Endothelial cell of umbilical vein (primary cell): ENCODE data around the gene ZNF619. TPM values are rescaled to one million over a fixed set of nuclear protein-coding genes. Genes with fewer than 3 reads are reported as not detected.

Experiments used
- BruUV-seq: library from RNA; stranded (reverse); fragments of 400-500 nt; replicated peaks from 2 replicates; lab custom pipeline; 2021; lab: Mats Ljungman, UMichigan
- CTCF ChIA-PET: fragments of 300-600, 350-600 bp; sonication (Branson Sonifier 250); formaldehyde crosslinking; loops from one replicate; lab custom pipeline; 2021; ENCODE audit warnings: antibody characterized with exemption, inconsistent platforms; lab: Charles Lee
- POLR2A ChIA-PET: fragments of 300-600, 350-600 bp; sonication (Branson Sonifier 250); formaldehyde crosslinking; loops from one replicate; lab custom pipeline; 2021; ENCODE audit warnings: antibody characterized with exemption, inconsistent platforms; lab: Charles Lee
- DNase-seq: peaks from one replicate; pipeline ENCODE4 v3.0.0-alpha.2; 2011; ENCODE audit warnings: low read depth, low spot score
- FAIRE-seq: peaks from 2 replicates; lab custom pipeline; 2011; peaks lifted over from hg19 to GRCh38; lab: Jason Lieb, UNC
- H2AFZ ChIP-seq: 2 replicates; pipeline ENCODE4 v1.6.0; 2012; ENCODE audit warnings: low read depth, low read length, control low read depth, inconsistent platforms
- H3K27ac ChIP-seq: 2 replicates; pipeline ENCODE4 v1.5.1; 2011; ENCODE audit warnings: low read depth, mild to moderate bottlenecking, control low read depth, low read length, moderate library complexity; ENCODE audit not compliant: insufficient read depth
- H3K27me3 ChIP-seq, 2 experiments: 2 replicates each; pipeline versions ENCODE4 v1.6.0 to v1.6.1; 2011; ENCODE audit warnings: low read length in 2 of 2, mixed read lengths in 1 of 2; ENCODE audit not compliant: control insufficient read depth in 2 of 2, insufficient read depth in 2 of 2
- H3K36me3 ChIP-seq, 2 experiments: 2 replicates in 1 of 2; 3 replicates in 1 of 2; pipeline ENCODE4 v1.5.1; 2011; ENCODE audit warnings: low read length in 2 of 2, mild to moderate bottlenecking in 1 of 2, moderate library complexity in 1 of 2; ENCODE audit not compliant: control insufficient read depth in 2 of 2, insufficient read depth in 2 of 2; ENCODE audit errors: extremely low read depth in 1 of 2
- H3K4me1 ChIP-seq: 3 replicates; pipeline ENCODE4 v1.5.1; 2011; ENCODE audit warnings: mild to moderate bottlenecking, low read length; ENCODE audit not compliant: control insufficient read depth, insufficient read depth; ENCODE audit errors: extremely low read depth
- H3K4me2 ChIP-seq: 2 replicates; pipeline ENCODE4 v1.6.1; 2011; ENCODE audit warnings: low read length, control low read depth, mixed read lengths; ENCODE audit not compliant: insufficient read depth
- H3K4me3 ChIP-seq, 3 experiments: fragments of 200-600 bp in 1 of 3; sonication (generic), shearing (Covaris generic) in 1 of 3; replicated peaks in 1 of 3; 2 replicates each; pipeline ENCODE4 v1.5.1; 2011 to 2016; ENCODE audit warnings: control low read depth in 3 of 3, low read length in 3 of 3, mild to moderate bottlenecking in 2 of 3, inconsistent platforms in 1 of 3, low read depth in 1 of 3, moderate library complexity in 1 of 3; ENCODE audit not compliant: insufficient read depth in 1 of 3
- H3K79me2 ChIP-seq: 2 replicates; pipeline ENCODE4 v1.6.0; 2012; ENCODE audit warnings: low read length, inconsistent platforms; ENCODE audit not compliant: control insufficient read depth, insufficient read depth
- H3K9ac ChIP-seq: replicated peaks from 2 replicates; pipeline ENCODE3; 2011; ENCODE audit warnings: low read length, control low read depth; ENCODE audit not compliant: insufficient read depth; ENCODE audit errors: extremely low read depth
- H3K9me1 ChIP-seq: replicated peaks from 3 replicates; pipeline ENCODE4 v1.6.0; 2011; ENCODE audit warnings: mild to moderate bottlenecking, low read length; ENCODE audit not compliant: control insufficient read depth, insufficient read depth; ENCODE audit errors: extremely low read depth
- H3K9me3 ChIP-seq: replicated peaks from 2 replicates; pipeline ENCODE4 v1.5.1; 2012; ENCODE audit warnings: low read length, inconsistent platforms; ENCODE audit not compliant: control insufficient read depth, insufficient read depth
- H4K20me1 ChIP-seq: replicated peaks from 2 replicates; pipeline ENCODE3; 2011; ENCODE audit warnings: mild to moderate bottlenecking, low read length; ENCODE audit not compliant: control insufficient read depth, insufficient read depth; ENCODE audit errors: extremely low read depth
- EZH2 ChIP-seq: IDR thresholded peaks from 2 replicates; pipeline ENCODE4 v1.6.1; 2012; ENCODE audit warnings: borderline replicate concordance, low read depth, mild to moderate bottlenecking, moderate library complexity, low read length, inconsistent platforms; ENCODE audit not compliant: severe bottlenecking
- FOS ChIP-seq: IDR thresholded peaks from 2 replicates; pipeline ENCODE4 v1.6.1; 2011; ENCODE audit warnings: mild to moderate bottlenecking, low read length, moderate library complexity, borderline replicate concordance; ENCODE audit not compliant: insufficient read depth
- GATA2 ChIP-seq: IDR thresholded peaks from 2 replicates; pipeline ENCODE4 v1.7.0; 2011; ENCODE audit warnings: low read depth, mild to moderate bottlenecking, moderate library complexity, mixed read lengths, low read length; ENCODE audit not compliant: insufficient read length, insufficient read depth
- JUN ChIP-seq: IDR thresholded peaks from 2 replicates; pipeline ENCODE4 v1.6.1; 2011; ENCODE audit warnings: borderline replicate concordance, low read depth; ENCODE audit not compliant: insufficient read length, insufficient read depth
- MYC ChIP-seq: IDR thresholded peaks from one replicate; pipeline ENCODE4 v1.6.1; 2011; ENCODE audit warnings: mild to moderate bottlenecking, low read depth, low read length
- POLR2A ChIP-seq: IDR thresholded peaks from 2 replicates; pipeline ENCODE4 v1.6.1; 2012; ENCODE audit warnings: low read depth, mild to moderate bottlenecking, control low read depth, low read length
- POLR2AphosphoS5 ChIP-seq: IDR thresholded peaks from 2 replicates; pipeline ENCODE4 v1.6.1; 2012; ENCODE audit warnings: low read depth, mild to moderate bottlenecking, control low read depth, low read length, moderate library complexity; ENCODE audit not compliant: insufficient read depth
- dilution Hi-C: fragments of 300-500 bp; cut with MboI; formaldehyde crosslinking; loops from one replicate; pipeline ENCODE4 v1.15.0; 2019; ENCODE audit warnings: low sequenced_read_pairs; ENCODE audit not compliant: extremely low pct_ligation_motif_present
- intact Hi-C: fragments of 100-400 bp; cut with micrococcal nuclease; formaldehyde crosslinking; loops from one replicate; pipeline ENCODE4 v1.10.0; 2022
- polyA plus RNA-seq, 4 experiments: library from polyadenylated mRNA; depleted of rRNA in 3 of 4; stranded (reverse) in 3 of 4; unstranded in 1 of 4; fragments of >200 nt; gene quantifications; 2 replicates each; pipeline versions ENCODE4 v1.2.1 to v1.2.3, GENCODE V29; 2011 to 2012; ENCODE audit warnings: missing spikeins in 1 of 4
- total RNA-seq: library from RNA; stranded (reverse); gene quantifications from 2 replicates; pipeline ENCODE4 v1.2.3, GENCODE V29; 2021
- TF ChIP-seq, protein P1 (sequence below): IDR thresholded peaks from 2 replicates; pipeline ENCODE4 v1.6.1; 2011; ENCODE audit not compliant: insufficient read depth, insufficient read length
- TF ChIP-seq, protein P2 (sequence below), 2 donors: IDR thresholded peaks; 1 replicate in 1 of 2; 2 replicates in 1 of 2; pipeline ENCODE4 v1.5.1; 2011; ENCODE audit warnings: low read length in 2 of 2, mild to moderate bottlenecking in 2 of 2, moderate library complexity in 2 of 2, control low read depth in 1 of 2, inconsistent platforms in 1 of 2, low read depth in 1 of 2; ENCODE audit not compliant: insufficient read depth in 1 of 2; ENCODE audit errors: extremely low read depth in 1 of 2

Gene ZNF619
- total and polyA plus RNA-seq, 2 donors (not counting 3 experiments of a cell fraction or from before 2014, with no cell fraction given), result 2.3 to 7.2 TPM

DNA sequence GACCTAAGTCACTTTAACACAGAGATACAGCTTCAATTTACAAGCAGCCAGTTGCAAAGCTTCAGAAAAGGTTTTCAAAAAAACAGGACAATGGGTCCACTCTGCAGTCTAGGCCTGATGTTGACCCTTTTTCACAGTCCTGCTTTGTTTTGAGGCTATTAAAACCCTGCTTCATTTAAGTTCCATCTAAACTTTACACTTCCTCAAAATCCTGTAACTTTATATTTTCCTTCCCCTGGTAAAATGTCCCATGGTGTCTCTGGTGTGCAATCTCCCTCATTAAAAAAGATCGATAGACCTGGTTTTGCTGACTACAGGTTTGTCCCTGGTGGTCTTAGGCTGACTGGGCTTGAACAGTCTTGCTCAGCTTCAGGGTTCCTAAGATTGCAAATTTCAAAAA is 24.9 kb upstream of the ZNF619 start:
- Histone ChIP-seq H3K27ac (no peak overlapping the region), H2AFZ (no peak overlapping the region), H3K36me3 (no peaks in the 10 kb centered on the region), H3K27me3 (no peaks in the 10 kb centered on the region), H3K9me3 (no peaks in the 10 kb centered on the region), H3K9me1 (no peaks in the 10 kb centered on the region), H3K4me2 (peak overlapping the region; percentile 54), H3K79me2 (no peaks in the 10 kb centered on the region), H4K20me1 (no peaks in the 10 kb centered on the region), H3K4me3 (no peak overlapping the region), H3K9ac (no peak overlapping the region), H3K4me1 (peaks cover 5% of the 10 kb centered on the region)
- no peak for TF ChIP-seq GATA2
- no peak for TF ChIP-seq POLR2AphosphoS5
- no peak for TF ChIP-seq EZH2
- no peak for TF ChIP-seq JUN
- TF ChIP-seq, protein P1, sequence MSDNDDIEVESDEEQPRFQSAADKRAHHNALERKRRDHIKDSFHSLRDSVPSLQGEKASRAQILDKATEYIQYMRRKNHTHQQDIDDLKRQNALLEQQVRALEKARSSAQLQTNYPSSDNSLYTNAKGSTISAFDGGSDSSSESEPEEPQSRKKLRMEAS, result no peak
- no peak for TF ChIP-seq POLR2A
- TF ChIP-seq, protein P2, sequence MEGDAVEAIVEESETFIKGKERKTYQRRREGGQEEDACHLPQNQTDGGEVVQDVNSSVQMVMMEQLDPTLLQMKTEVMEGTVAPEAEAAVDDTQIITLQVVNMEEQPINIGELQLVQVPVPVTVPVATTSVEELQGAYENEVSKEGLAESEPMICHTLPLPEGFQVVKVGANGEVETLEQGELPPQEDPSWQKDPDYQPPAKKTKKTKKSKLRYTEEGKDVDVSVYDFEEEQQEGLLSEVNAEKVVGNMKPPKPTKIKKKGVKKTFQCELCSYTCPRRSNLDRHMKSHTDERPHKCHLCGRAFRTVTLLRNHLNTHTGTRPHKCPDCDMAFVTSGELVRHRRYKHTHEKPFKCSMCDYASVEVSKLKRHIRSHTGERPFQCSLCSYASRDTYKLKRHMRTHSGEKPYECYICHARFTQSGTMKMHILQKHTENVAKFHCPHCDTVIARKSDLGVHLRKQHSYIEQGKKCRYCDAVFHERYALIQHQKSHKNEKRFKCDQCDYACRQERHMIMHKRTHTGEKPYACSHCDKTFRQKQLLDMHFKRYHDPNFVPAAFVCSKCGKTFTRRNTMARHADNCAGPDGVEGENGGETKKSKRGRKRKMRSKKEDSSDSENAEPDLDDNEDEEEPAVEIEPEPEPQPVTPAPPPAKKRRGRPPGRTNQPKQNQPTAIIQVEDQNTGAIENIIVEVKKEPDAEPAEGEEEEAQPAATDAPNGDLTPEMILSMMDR (IDR thresholded peaks at IDR 0.05; ENCODE audit: extremely low read depth in 1 of 2, insufficient read depth in 1 of 2, low read depth in 1 of 2, low read length in 2 of 2), result no peak
- TF ChIP-seq MYC, result no peak
- no peak for TF ChIP-seq FOS
- intact Hi-C loops, result loop anchor here (2.0 to 10.0 kb wide), 2 partner anchors 125 to 1067 kb away; partner anchors contain the start of gene SLC25A38
- DNase-seq, result no peak
- ChIA-PET POLR2A (interaction anchor here (1.0 to 1.5 kb wide), 2 partner anchors 25 to 747 kb away, joined by 3 read pairs; partner anchors contain the start of genes CTNNB1 and ZNF619), CTCF (interaction anchor here (1.1 to 1.5 kb wide), 2 partner anchors 124 to 128 kb away, joined by 3 to 4 read pairs; no protein-coding TSS in a partner anchor)
- dilution Hi-C loops, result no loop called here
- no peak for FAIRE-seq
- BruUV-seq, result no TSS peak
